PC-3 (cell line): Measurements from ENCODE around the gene CIP2A. TPM values are rescaled to one million over a fixed set of nuclear protein-coding genes. Genes with fewer than 3 reads are reported as not detected.

Source experiments
- ATAC-seq: fragments of 200-7000 bp; cut with Tn5 transposase; 2 replicates; pipeline ENCODE4 v1.9.1; 2020; ENCODE audit warnings: mild to moderate bottlenecking, moderate library complexity
- BruUV-seq: library from RNA; stranded (reverse); fragments of 400-500 nt; replicated peaks from 2 replicates; lab custom pipeline; 2021; lab: Mats Ljungman, UMichigan
- CTCF ChIA-PET: fragments of 300-600 bp; sonication (Branson Sonifier 250); formaldehyde crosslinking; loops from one replicate; lab custom pipeline; 2022; ENCODE audit warnings: antibody characterized with exemption; lab: Charles Lee
- POLR2A ChIA-PET: fragments of 300-600 bp; sonication (Branson Sonifier 250); formaldehyde crosslinking; loops from one replicate; lab custom pipeline; 2022; ENCODE audit warnings: antibody characterized with exemption; ENCODE audit not compliant: unreplicated experiment; lab: Charles Lee
- DNase-seq: peaks from one replicate; pipeline ENCODE4 v3.0.0-alpha.2; 2015
- H2AFZ ChIP-seq: fragments of 300-600 bp; sonication (generic); 2 replicates; pipeline ENCODE4 v1.6.0; 2016; ENCODE audit warnings: antibody characterized with exemption, low read length
- H3F3A ChIP-seq: fragments of 300-600 bp; sonication (generic); one replicate; pipeline ENCODE4 v1.6.0; 2017; ENCODE audit warnings: antibody characterized with exemption, low read length, control low read depth, mild to moderate bottlenecking; ENCODE audit not compliant: unreplicated experiment
- H3K27ac ChIP-seq: fragments of 300-600 bp; sonication (generic); 2 replicates; pipeline ENCODE4 v1.5.1; 2016; ENCODE audit warnings: mild to moderate bottlenecking, low read length
- H3K27me3 ChIP-seq: fragments of 300-600 bp; sonication (generic); 2 replicates; pipeline ENCODE4 v1.6.1; 2016; ENCODE audit warnings: low read length, mixed read lengths
- H3K36me3 ChIP-seq: fragments of 300-600 bp; sonication (generic); 2 replicates; pipeline ENCODE4 v1.6.1; 2016; ENCODE audit warnings: low read depth, mixed run types, low read length, mixed read lengths
- H3K4me1 ChIP-seq: fragments of 300-600 bp; sonication (generic); 2 replicates; pipeline ENCODE4 v1.5.1; 2016; ENCODE audit warnings: low read length; ENCODE audit not compliant: insufficient read depth
- H3K4me2 ChIP-seq: fragments of 300-600 bp; sonication (generic); 2 replicates; pipeline ENCODE4 v1.6.0; 2016; ENCODE audit warnings: low read length
- H3K4me3 ChIP-seq: fragments of 300-600 bp; sonication (generic); 2 replicates; pipeline ENCODE4 v1.5.1; 2016; ENCODE audit warnings: mild to moderate bottlenecking, low read length, mixed read lengths
- H3K79me2 ChIP-seq: fragments of 300-600 bp; sonication (generic); 2 replicates; pipeline ENCODE4 v1.6.1; 2017; ENCODE audit warnings: low read length, mixed read lengths
- H3K9ac ChIP-seq: fragments of 300-600 bp; sonication (generic); 2 replicates; pipeline ENCODE4 v1.6.0; 2016; ENCODE audit warnings: mild to moderate bottlenecking, low read length
- H3K9me2 ChIP-seq: fragments of 300-600 bp; sonication (generic); replicated peaks from 2 replicates; pipeline ENCODE4 v1.6.1; 2016; ENCODE audit warnings: mixed run types, low read length, mixed read lengths
- H3K9me3 ChIP-seq: fragments of 300-600 bp; sonication (generic); 2 replicates; pipeline ENCODE4 v1.6.1; 2016; ENCODE audit warnings: low read length, mixed read lengths
- H4K20me1 ChIP-seq: fragments of 300-600 bp; sonication (generic); 2 replicates; pipeline ENCODE4 v1.6.1; 2016; ENCODE audit warnings: low read length, mixed read lengths
- EZH2 ChIP-seq: fragments of 300-600 bp; sonication (generic); IDR thresholded peaks from one replicate; pipeline ENCODE4 v1.6.1; 2017; ENCODE audit warnings: antibody characterized with exemption, mild to moderate bottlenecking, low read length; ENCODE audit not compliant: unreplicated experiment
- EZH2phosphoT487 ChIP-seq: fragments of 300-600 bp; sonication (generic); IDR thresholded peaks from 2 replicates; pipeline ENCODE4 v1.6.1; 2018; ENCODE audit warnings: mild to moderate bottlenecking, antibody characterized with exemption, low read length, borderline replicate concordance
- intact Hi-C: fragments of 100-400 bp; cut with micrococcal nuclease; formaldehyde crosslinking; loops from 2 replicates; pipeline ENCODE4 v1.9.0; 2023
- total RNA-seq: library from RNA; depleted of rRNA; stranded (reverse); fragments of >200 nt; gene quantifications from 2 replicates; pipeline ENCODE4 v1.2.3, GENCODE V29; 2014
- TF ChIP-seq, protein P1 (sequence below): fragments of 300-600 bp; sonication (generic); conservative IDR thresholded peaks from 2 replicates; pipeline ENCODE4 v1.5.1; 2017; ENCODE audit warnings: antibody characterized with exemption, low read depth, mild to moderate bottlenecking, low read length

Gene CIP2A
- total RNA-seq, 1 experiment from 2014 or later: 47.9 TPM

- no peaks in the 10 kb centered on the region for H3K36me3 ChIP-seq
- H3K4me1 ChIP-seq: peaks cover 12% of the 10 kb centered on the region
- H3F3A ChIP-seq: no peaks in the 10 kb centered on the region
- TF ChIP-seq EZH2: no peak
- TF ChIP-seq EZH2phosphoT487: no peak
- TF ChIP-seq, protein P1, sequence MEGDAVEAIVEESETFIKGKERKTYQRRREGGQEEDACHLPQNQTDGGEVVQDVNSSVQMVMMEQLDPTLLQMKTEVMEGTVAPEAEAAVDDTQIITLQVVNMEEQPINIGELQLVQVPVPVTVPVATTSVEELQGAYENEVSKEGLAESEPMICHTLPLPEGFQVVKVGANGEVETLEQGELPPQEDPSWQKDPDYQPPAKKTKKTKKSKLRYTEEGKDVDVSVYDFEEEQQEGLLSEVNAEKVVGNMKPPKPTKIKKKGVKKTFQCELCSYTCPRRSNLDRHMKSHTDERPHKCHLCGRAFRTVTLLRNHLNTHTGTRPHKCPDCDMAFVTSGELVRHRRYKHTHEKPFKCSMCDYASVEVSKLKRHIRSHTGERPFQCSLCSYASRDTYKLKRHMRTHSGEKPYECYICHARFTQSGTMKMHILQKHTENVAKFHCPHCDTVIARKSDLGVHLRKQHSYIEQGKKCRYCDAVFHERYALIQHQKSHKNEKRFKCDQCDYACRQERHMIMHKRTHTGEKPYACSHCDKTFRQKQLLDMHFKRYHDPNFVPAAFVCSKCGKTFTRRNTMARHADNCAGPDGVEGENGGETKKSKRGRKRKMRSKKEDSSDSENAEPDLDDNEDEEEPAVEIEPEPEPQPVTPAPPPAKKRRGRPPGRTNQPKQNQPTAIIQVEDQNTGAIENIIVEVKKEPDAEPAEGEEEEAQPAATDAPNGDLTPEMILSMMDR: no peak
- intact Hi-C loops: no loop called here
- DNase-seq (peak; percentile 32), ATAC-seq (peak; percentile 93)
- ChIA-PET CTCF (interaction anchor here (0.7 kb wide), 1 partner anchor 21 kb away, joined by 3 read pairs; the partner anchor contains the start of genes CIP2A and DZIP3), POLR2A (no interaction called here)
- peak overlapping the region; percentile 15; the same call in 1 of the 2 replicates for H3K4me2 ChIP-seq
- H3K79me2 ChIP-seq: no peaks in the 10 kb centered on the region
- H3K9ac ChIP-seq: no peak overlapping the region
- H2AFZ ChIP-seq: no peak overlapping the region
- no peaks in the 10 kb centered on the region for H3K9me2 ChIP-seq
- H3K4me3 ChIP-seq: no peak overlapping the region
- BruUV-seq: no TSS peak
- no peak overlapping the region for H3K27ac ChIP-seq
- no peaks in the 10 kb centered on the region for H3K9me3 ChIP-seq
- no peaks in the 10 kb centered on the region for H3K27me3 ChIP-seq
- H4K20me1 ChIP-seq: no peaks in the 10 kb centered on the region
These were observed 21.4 kb upstream of the CIP2A start for GRCh38 chr3:108610651-108611050.

- ChIA-PET POLR2A (no interaction called here), CTCF (no interaction called here)
- Histone ChIP-seq H2AFZ (no peak overlapping the region), H3K9me2 (no peaks in the 10 kb centered on the region), H3K4me3 (no peak overlapping the region), H3K4me2 (no peak overlapping the region), H3K4me1 (peaks cover 21% of the 10 kb centered on the region), H3K36me3 (no peaks in the 10 kb centered on the region), H3K79me2 (no peaks in the 10 kb centered on the region), H3F3A (no peaks in the 10 kb centered on the region), H4K20me1 (no peaks in the 10 kb centered on the region), H3K27me3 (no peaks in the 10 kb centered on the region), H3K9ac (no peak overlapping the region), H3K9me3 (no peaks in the 10 kb centered on the region), H3K27ac (no peak overlapping the region)
- intact Hi-C loops: no loop called here
- ATAC-seq (no peak), DNase-seq (no peak)
- no TSS peak for BruUV-seq
- TF ChIP-seq, protein P1: no peak
- TF ChIP-seq EZH2phosphoT487 (no peak), EZH2 (no peak)
These were observed 19.5 kb upstream of the CIP2A start for GRCh38 chr3:108608750-108609149.

DNA sequence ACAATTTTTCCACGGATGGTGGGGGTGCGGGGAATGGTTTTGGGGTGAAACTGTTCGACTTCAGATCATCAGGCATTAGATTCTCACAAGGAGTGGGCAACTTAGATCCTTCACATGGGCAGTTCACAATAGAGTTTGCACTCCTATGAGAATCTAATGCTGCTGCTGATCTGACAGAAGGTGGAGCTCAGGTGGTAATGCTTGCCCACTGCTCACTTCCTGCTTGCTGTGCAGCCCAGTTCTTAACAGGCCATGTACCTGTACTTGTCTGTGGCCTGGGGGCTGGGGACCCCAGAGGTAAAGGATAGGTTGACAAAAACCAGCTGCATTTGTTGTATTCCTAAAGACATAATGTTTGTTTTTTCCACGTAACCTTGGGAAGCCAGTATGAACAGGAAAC, 16.3 kb upstream of the CIP2A start:
- H3K4me3 ChIP-seq: no peak overlapping the region
- H3K27me3 ChIP-seq: no peaks in the 10 kb centered on the region
- no peak overlapping the region for H3K9ac ChIP-seq
- no peak overlapping the region for H2AFZ ChIP-seq
- ATAC-seq (no peak), DNase-seq (no peak)
- peaks cover 18% of the 10 kb centered on the region for H3K4me1 ChIP-seq
- H3K4me2 ChIP-seq: no peak overlapping the region
- no peak overlapping the region for H3K27ac ChIP-seq
- H3K9me2 ChIP-seq: no peaks in the 10 kb centered on the region
- CTCF ChIA-PET: no interaction called here
- H3K79me2 ChIP-seq: no peaks in the 10 kb centered on the region
- intact Hi-C loops: no loop called here
- BruUV-seq: no TSS peak
- no peaks in the 10 kb centered on the region for H3K9me3 ChIP-seq
- TF ChIP-seq EZH2: no peak
- TF ChIP-seq, protein P1: no peak
- TF ChIP-seq EZH2phosphoT487: no peak
- H3K36me3 ChIP-seq: no peaks in the 10 kb centered on the region
- no peaks in the 10 kb centered on the region for H4K20me1 ChIP-seq
- POLR2A ChIA-PET: no interaction called here
- no peaks in the 10 kb centered on the region for H3F3A ChIP-seq
